CD4-positive, alpha-beta memory T cell (primary cell): ENCODE data around the gene ASZ1. TPM values are rescaled to one million over a fixed set of nuclear protein-coding genes. Genes with fewer than 3 reads are reported as not detected.
"Not testable (repeated sequence)": the region's sequence is repeated elsewhere in the genome, so short reads cannot be mapped to it uniquely, and the experiment has no call there.

ENCODE experiments used
- CTCF ChIA-PET: fragments of 350-600 bp; sonication (Branson Sonifier 250); formaldehyde crosslinking; loops from one replicate; lab custom pipeline; 2021; ENCODE audit warnings: inconsistent platforms; ENCODE audit not compliant: partially characterized antibody; lab: Charles Lee
- POLR2A ChIA-PET: fragments of 350-600 bp; sonication (Branson Sonifier 250); formaldehyde crosslinking; loops from one replicate; lab custom pipeline; 2021; ENCODE audit not compliant: partially characterized antibody; lab: Charles Lee
- DNase-seq, 5 donors: peaks; one replicate each; pipeline versions ENCODE4 v3.0.0 to v3.0.0-alpha.2; 2020 to 2022; ENCODE audit warnings: mixed read lengths in 1 of 5
- H3K27ac ChIP-seq: one replicate; pipeline ENCODE4 v1.7.0; 2013; ENCODE audit warnings: low read depth, low read length
- H3K27me3 ChIP-seq: 2 replicates; pipeline ENCODE4 v1.7.0; 2013; ENCODE audit warnings: mild to moderate bottlenecking, low read length, moderate library complexity; ENCODE audit not compliant: insufficient read depth
- H3K36me3 ChIP-seq: 2 replicates; pipeline ENCODE4 v1.7.0; 2013; ENCODE audit warnings: mild to moderate bottlenecking, low read length, moderate library complexity; ENCODE audit not compliant: insufficient read depth
- H3K4me1 ChIP-seq: 2 replicates; pipeline ENCODE4 v1.7.0; 2013; ENCODE audit warnings: mild to moderate bottlenecking, low read length, moderate library complexity; ENCODE audit not compliant: insufficient read depth
- H3K4me3 ChIP-seq, 2 donors: one replicate each; pipeline ENCODE4 v1.7.0; 2013; ENCODE audit warnings: low read length in 2 of 2, mild to moderate bottlenecking in 1 of 2
- H3K9me3 ChIP-seq, 2 donors: one replicate each; pipeline ENCODE4 v1.7.0; 2013; ENCODE audit warnings: low read length in 2 of 2, control low read depth in 1 of 2; ENCODE audit not compliant: control insufficient read depth in 1 of 2
- H3K27ac Mint-ChIP-seq, 7 donors: one replicate each; pipeline ENCODE4 v1.8.0; 2020 to 2021; ENCODE audit warnings: mixed read lengths in 7 of 7, mild to moderate bottlenecking in 6 of 7, inconsistent platforms in 3 of 7, moderate library complexity in 3 of 7
- H3K27me3 Mint-ChIP-seq, 2 donors: one replicate each; pipeline ENCODE4 v1.8.0; 2020 to 2021; ENCODE audit warnings: mixed read lengths in 2 of 2
- H3K36me3 Mint-ChIP-seq, 2 donors: one replicate each; pipeline ENCODE4 v1.8.0; 2020 to 2021; ENCODE audit warnings: mixed read lengths in 2 of 2, inconsistent platforms in 1 of 2, mild to moderate bottlenecking in 1 of 2
- H3K4me1 Mint-ChIP-seq, 4 donors: one replicate each; pipeline ENCODE4 v1.8.0; 2020 to 2021; ENCODE audit warnings: mixed read lengths in 4 of 4, mild to moderate bottlenecking in 1 of 4
- H3K4me3 Mint-ChIP-seq, 8 donors: one replicate each; pipeline ENCODE4 v1.8.0; 2020 to 2021; ENCODE audit warnings: mixed read lengths in 8 of 8, mild to moderate bottlenecking in 7 of 8, moderate library complexity in 6 of 8, inconsistent platforms in 3 of 8
- H3K9me3 Mint-ChIP-seq, 8 donors: one replicate each; pipeline ENCODE4 v1.8.0; 2020 to 2021; ENCODE audit warnings: mixed read lengths in 8 of 8, mild to moderate bottlenecking in 5 of 8, inconsistent platforms in 3 of 8, moderate library complexity in 1 of 8
- intact Hi-C: fragments of 100-400 bp; cut with micrococcal nuclease; formaldehyde crosslinking; loops from one replicate; pipeline ENCODE4 v1.15.1; 2023
- polyA plus RNA-seq, 2 donors: library from polyadenylated mRNA; unstranded; fragments of 300-500 nt; fragmentation: Illumina TruSeq; gene quantifications; one replicate each; pipeline ENCODE4 v1.2.3, GENCODE V29; 2021
- total RNA-seq, 2 experiments: library from RNA; stranded (reverse); gene quantifications; one replicate each; pipeline ENCODE4 v1.2.3, GENCODE V29; 2021

Gene ASZ1
- total and polyA plus RNA-seq, 4 experiments from 2014 or later = not detected

- not testable (repeated sequence) for H3K27me3 Mint-ChIP-seq, H3K27ac ChIP-seq, H3K4me1 Mint-ChIP-seq
Observed at GRCh38 chr7:117414591-117414990, 12.7 kb downstream of the ASZ1 start.

GRCh38 chr7:117412946-117413559 is 14.2 kb downstream of the ASZ1 start:
- Histone ChIP-seq H3K36me3 (no peaks in the 10 kb centered on the region), H3K27me3 (no peaks in the 10 kb centered on the region), H3K4me3 (no peak overlapping the region), H3K27ac (no peak overlapping the region), H3K9me3 (no peaks in the 10 kb centered on the region), H3K4me1 (no peaks in the 10 kb centered on the region)
- Mint-ChIP-seq H3K27ac (no peak overlapping the region), H3K9me3 (peaks cover 0 to 8% (median 2%) of the 10 kb centered on the region in 8 donors), H3K4me1 (peaks cover 0 to 2% (median 0%) of the 10 kb centered on the region in 4 donors), H3K36me3 (no peaks in the 10 kb centered on the region), H3K4me3 (no peak overlapping the region), H3K27me3 (no peaks in the 10 kb centered on the region)
- ChIA-PET POLR2A (no interaction called here), CTCF (no interaction called here)
- no peak for DNase-seq
- intact Hi-C loops = no loop called here

More at GRCh38 chr7:117414591-117414990, 12.7 kb downstream of the ASZ1 start:
- H3K36me3 ChIP-seq, H3K4me3 Mint-ChIP-seq, H3K27me3 ChIP-seq, DNase-seq, POLR2A ChIA-PET, intact Hi-C loops, CTCF ChIA-PET, H3K36me3 Mint-ChIP-seq, H3K9me3 ChIP-seq, H3K4me3 ChIP-seq, H3K27ac Mint-ChIP-seq, H3K9me3 Mint-ChIP-seq, H3K4me1 ChIP-seq: not testable (repeated sequence)

DNA sequence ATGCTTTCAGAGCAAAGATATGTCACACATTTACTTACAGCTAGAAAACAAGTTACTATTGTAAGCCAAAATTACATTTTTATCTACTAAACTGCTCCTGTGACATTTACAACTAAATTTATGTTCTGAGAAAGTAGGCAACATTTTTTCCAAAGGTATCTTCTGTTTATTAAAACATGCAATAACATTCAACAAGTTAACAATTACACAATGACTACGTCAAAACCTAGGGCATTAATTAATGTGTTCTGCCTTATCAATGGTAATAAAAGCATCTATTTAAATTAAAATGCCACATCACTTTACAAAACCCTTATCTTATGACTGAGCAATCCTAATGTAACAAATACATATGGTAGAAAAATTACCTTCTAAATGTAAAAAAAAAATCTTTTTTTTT is 14.9 kb downstream of the ASZ1 start:
- H3K4me1 ChIP-seq = no peaks in the 10 kb centered on the region
- Mint-ChIP-seq H3K27ac (no peak overlapping the region), H3K27me3 (no peaks in the 10 kb centered on the region), H3K4me3 (no peak overlapping the region), H3K9me3 (peaks cover 0 to 8% (median 2%) of the 10 kb centered on the region in 8 donors), H3K4me1 (peaks cover 0 to 2% (median 0%) of the 10 kb centered on the region in 4 donors), H3K36me3 (no peaks in the 10 kb centered on the region)
- H3K36me3 ChIP-seq = no peaks in the 10 kb centered on the region
- POLR2A ChIA-PET = no interaction called here
- H3K27me3 ChIP-seq = no peaks in the 10 kb centered on the region
- no peak for DNase-seq
- no peak overlapping the region for H3K4me3 ChIP-seq
- intact Hi-C loops = no loop called here
- CTCF ChIA-PET = no interaction called here
- H3K9me3 ChIP-seq = no peaks in the 10 kb centered on the region
- H3K27ac ChIP-seq = no peak overlapping the region

- CTCF ChIA-PET = no interaction called here
- no peaks in the 10 kb centered on the region for H3K4me1 Mint-ChIP-seq
- H3K9me3 Mint-ChIP-seq = peaks cover 0 to 8% (median 2%) of the 10 kb centered on the region in 8 donors
- no peak overlapping the region for H3K27ac Mint-ChIP-seq
- intact Hi-C loops = no loop called here
- Histone ChIP-seq H3K27ac (no peak overlapping the region), H3K27me3 (no peaks in the 10 kb centered on the region), H3K4me3 (no peak overlapping the region), H3K4me1 (no peaks in the 10 kb centered on the region), H3K9me3 (no peaks in the 10 kb centered on the region), H3K36me3 (no peaks in the 10 kb centered on the region)
- no peaks in the 10 kb centered on the region for H3K27me3 Mint-ChIP-seq
- POLR2A ChIA-PET = no interaction called here
- no peak for DNase-seq
- H3K4me3 Mint-ChIP-seq = no peak overlapping the region
- no peaks in the 10 kb centered on the region for H3K36me3 Mint-ChIP-seq
Observed at GRCh38 chr7:117411539-117411938, 15.8 kb downstream of the ASZ1 start.

DNA sequence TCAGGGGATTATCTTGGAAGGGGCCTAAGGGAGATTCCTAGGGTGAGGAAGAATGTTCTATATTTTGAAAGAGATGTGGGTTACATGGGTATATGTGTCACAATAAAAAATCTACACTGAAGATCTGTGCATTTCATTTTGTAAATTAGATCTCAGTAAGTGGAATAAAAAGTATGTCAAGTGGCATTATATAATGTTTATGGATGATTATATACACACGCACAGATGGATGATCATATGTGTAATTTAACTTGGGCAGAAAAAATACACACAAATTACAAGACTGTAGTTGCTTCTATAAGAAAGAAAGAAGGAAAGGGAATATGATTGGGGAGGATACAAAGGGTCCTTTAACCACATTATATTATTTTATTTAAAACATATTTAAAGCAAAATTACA is 18.5 kb downstream of the ASZ1 start:
- no peak overlapping the region for H3K27ac Mint-ChIP-seq
- H3K27ac ChIP-seq = no peak overlapping the region
- H3K4me1 Mint-ChIP-seq = no peaks in the 10 kb centered on the region
- no peaks in the 10 kb centered on the region for H3K4me1 ChIP-seq
- DNase-seq = no peak
- H3K27me3 Mint-ChIP-seq = no peaks in the 10 kb centered on the region
- peaks cover 0 to 2% (median 0%) of the 10 kb centered on the region in 8 donors for H3K9me3 Mint-ChIP-seq
- H3K36me3 Mint-ChIP-seq = no peaks in the 10 kb centered on the region
- no peaks in the 10 kb centered on the region for H3K27me3 ChIP-seq
- no peak overlapping the region for H3K4me3 ChIP-seq
- no peaks in the 10 kb centered on the region for H3K9me3 ChIP-seq
- H3K4me3 Mint-ChIP-seq = no peak overlapping the region
- intact Hi-C loops = no loop called here
- H3K36me3 ChIP-seq = no peaks in the 10 kb centered on the region
- ChIA-PET POLR2A (no interaction called here), CTCF (no interaction called here)

DNA sequence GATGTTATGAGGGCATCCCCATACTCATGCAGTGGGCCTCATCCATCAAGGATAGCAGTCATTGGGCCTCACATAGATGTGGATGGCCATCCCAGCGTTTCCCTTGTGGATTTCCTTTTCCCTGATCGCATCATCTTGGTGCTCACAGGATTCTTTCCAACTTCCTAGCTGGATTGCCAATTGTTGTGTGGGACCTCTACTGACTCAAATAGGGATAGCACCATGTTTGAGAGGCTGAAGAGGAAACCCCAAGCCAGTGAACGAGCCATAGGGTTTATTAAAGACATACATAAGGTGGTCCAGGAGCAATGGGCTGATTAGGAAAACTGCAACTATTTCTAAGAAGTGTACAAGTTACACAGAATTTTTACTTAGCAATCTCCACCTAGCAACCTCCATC is 21.8 kb downstream of the ASZ1 start:
- Mint-ChIP-seq H3K36me3 (no peaks in the 10 kb centered on the region), H3K27ac (no peak overlapping the region), H3K4me3 (no peak overlapping the region), H3K9me3 (peaks cover 0 to 2% (median 0%) of the 10 kb centered on the region in 8 donors), H3K4me1 (no peaks in the 10 kb centered on the region), H3K27me3 (no peaks in the 10 kb centered on the region)
- no peak for DNase-seq
- no peak overlapping the region for H3K27ac ChIP-seq
- ChIA-PET CTCF (no interaction called here), POLR2A (no interaction called here)
- no peak overlapping the region for H3K4me3 ChIP-seq
- intact Hi-C loops = no loop called here
- no peaks in the 10 kb centered on the region for H3K4me1 ChIP-seq
- H3K36me3 ChIP-seq = no peaks in the 10 kb centered on the region
- no peaks in the 10 kb centered on the region for H3K27me3 ChIP-seq
- no peaks in the 10 kb centered on the region for H3K9me3 ChIP-seq

GRCh38 chr7:117403737-117404136 is 23.6 kb downstream of the ASZ1 start:
- DNase-seq = no peak
- H3K27ac ChIP-seq = no peak overlapping the region
- Mint-ChIP-seq H3K27ac (no peak overlapping the region), H3K27me3 (no peaks in the 10 kb centered on the region), H3K36me3 (no peaks in the 10 kb centered on the region), H3K9me3 (peaks cover 0 to 2% (median 0%) of the 10 kb centered on the region in 8 donors), H3K4me1 (no peaks in the 10 kb centered on the region), H3K4me3 (no peak overlapping the region)
- H3K36me3 ChIP-seq = no peaks in the 10 kb centered on the region
- ChIA-PET POLR2A (no interaction called here), CTCF (no interaction called here)
- intact Hi-C loops = no loop called here
- no peaks in the 10 kb centered on the region for H3K4me1 ChIP-seq
- no peak overlapping the region for H3K4me3 ChIP-seq
- no peaks in the 10 kb centered on the region for H3K27me3 ChIP-seq
- no peaks in the 10 kb centered on the region for H3K9me3 ChIP-seq

DNA sequence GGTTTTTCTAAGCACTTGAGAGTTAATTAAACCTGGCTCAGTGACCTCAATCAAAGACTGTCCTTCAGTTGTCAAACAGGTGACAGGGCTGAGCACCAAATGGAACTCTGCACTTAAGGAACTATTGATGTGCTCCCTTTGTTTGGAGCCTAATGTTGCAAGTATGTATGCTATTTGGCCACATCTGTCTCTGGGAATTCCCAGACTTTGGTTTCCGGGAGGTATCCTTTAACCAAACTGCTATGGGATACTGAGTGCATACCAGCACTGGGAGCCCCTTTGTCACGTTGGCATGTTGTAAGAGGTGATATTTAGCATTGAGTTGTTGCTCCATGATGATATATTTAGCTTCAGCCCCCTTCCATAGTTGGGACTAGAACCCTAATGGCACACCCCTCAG is 25.2 kb downstream of the ASZ1 start:
- no peak for DNase-seq
- Mint-ChIP-seq H3K4me1 (no peaks in the 10 kb centered on the region), H3K9me3 (no peaks in the 10 kb centered on the region), H3K27ac (no peak overlapping the region), H3K36me3 (no peaks in the 10 kb centered on the region), H3K27me3 (no peaks in the 10 kb centered on the region), H3K4me3 (no peak overlapping the region)
- Histone ChIP-seq H3K27me3 (no peaks in the 10 kb centered on the region), H3K9me3 (no peaks in the 10 kb centered on the region), H3K4me1 (no peaks in the 10 kb centered on the region), H3K36me3 (no peaks in the 10 kb centered on the region), H3K4me3 (no peak overlapping the region), H3K27ac (no peak overlapping the region)
- ChIA-PET CTCF (no interaction called here), POLR2A (no interaction called here)
- intact Hi-C loops = no loop called here
